Neural progenitor cell (in vitro differentiated cells): ENCODE results near the gene C1QTNF2.

Experiments used
- EZH2phosphoT487 ChIP-seq: fragments of 200-600 bp; sonication (generic); IDR thresholded peaks from 2 replicates; pipeline ENCODE4 v1.6.1; 2017; ENCODE audit warnings: antibody characterized with exemption
- TF ChIP-seq, protein P1 (sequence below): fragments of 200-600 bp; sonication (generic); IDR thresholded peaks from 2 replicates; pipeline ENCODE4 v1.5.1; 2017; ENCODE audit warnings: antibody characterized with exemption, mild to moderate bottlenecking

DNA sequence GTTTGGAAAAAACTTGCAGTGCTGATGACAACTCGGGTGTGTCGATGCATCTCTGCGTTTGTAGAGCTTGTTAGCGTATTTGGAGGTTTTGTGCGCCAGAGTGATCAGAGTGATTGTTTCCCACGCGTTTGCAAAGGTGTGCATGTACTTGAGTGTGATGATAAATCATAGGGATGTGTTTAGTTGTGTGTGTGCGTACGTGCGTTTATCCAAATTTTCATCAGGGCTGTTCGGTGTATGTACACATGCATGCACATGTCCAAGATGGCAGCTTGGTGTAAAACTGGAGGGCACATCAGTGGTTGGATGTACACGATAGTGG lies 248 bp upstream of the C1QTNF2 start:
- TF ChIP-seq, protein P1, sequence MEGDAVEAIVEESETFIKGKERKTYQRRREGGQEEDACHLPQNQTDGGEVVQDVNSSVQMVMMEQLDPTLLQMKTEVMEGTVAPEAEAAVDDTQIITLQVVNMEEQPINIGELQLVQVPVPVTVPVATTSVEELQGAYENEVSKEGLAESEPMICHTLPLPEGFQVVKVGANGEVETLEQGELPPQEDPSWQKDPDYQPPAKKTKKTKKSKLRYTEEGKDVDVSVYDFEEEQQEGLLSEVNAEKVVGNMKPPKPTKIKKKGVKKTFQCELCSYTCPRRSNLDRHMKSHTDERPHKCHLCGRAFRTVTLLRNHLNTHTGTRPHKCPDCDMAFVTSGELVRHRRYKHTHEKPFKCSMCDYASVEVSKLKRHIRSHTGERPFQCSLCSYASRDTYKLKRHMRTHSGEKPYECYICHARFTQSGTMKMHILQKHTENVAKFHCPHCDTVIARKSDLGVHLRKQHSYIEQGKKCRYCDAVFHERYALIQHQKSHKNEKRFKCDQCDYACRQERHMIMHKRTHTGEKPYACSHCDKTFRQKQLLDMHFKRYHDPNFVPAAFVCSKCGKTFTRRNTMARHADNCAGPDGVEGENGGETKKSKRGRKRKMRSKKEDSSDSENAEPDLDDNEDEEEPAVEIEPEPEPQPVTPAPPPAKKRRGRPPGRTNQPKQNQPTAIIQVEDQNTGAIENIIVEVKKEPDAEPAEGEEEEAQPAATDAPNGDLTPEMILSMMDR: no peak
- no peak for TF ChIP-seq EZH2phosphoT487
